Endothelial cell (in vitro differentiated cells): ENCODE data around the gene PTGIR. TPM values are rescaled to one million over a fixed set of nuclear protein-coding genes. Genes with fewer than 3 reads are reported as not detected.

Experiments used
- DNase-seq: peaks from one replicate; pipeline ENCODE4 v3.0.0; 2021; ENCODE audit warnings: low spot score
- H3K27ac Mint-ChIP-seq: one replicate; pipeline ENCODE4 v1.8.0; 2021; ENCODE audit warnings: mixed read lengths, inconsistent platforms; ENCODE audit not compliant: unreplicated experiment
- H3K27me3 Mint-ChIP-seq: one replicate; pipeline ENCODE4 v1.8.0; 2021; ENCODE audit warnings: mild to moderate bottlenecking, moderate library complexity, mixed read lengths, inconsistent platforms; ENCODE audit not compliant: unreplicated experiment
- H3K36me3 Mint-ChIP-seq: one replicate; pipeline ENCODE4 v1.8.0; 2021; ENCODE audit warnings: mild to moderate bottlenecking, low read depth, mixed read lengths, inconsistent platforms; ENCODE audit not compliant: unreplicated experiment
- H3K4me1 Mint-ChIP-seq: one replicate; pipeline ENCODE4 v1.8.0; 2021; ENCODE audit warnings: mild to moderate bottlenecking, mixed read lengths, inconsistent platforms; ENCODE audit not compliant: unreplicated experiment
- H3K4me3 Mint-ChIP-seq: one replicate; pipeline ENCODE4 v1.8.0; 2021; ENCODE audit warnings: mild to moderate bottlenecking, mixed read lengths, inconsistent platforms; ENCODE audit not compliant: unreplicated experiment
- H3K9me3 Mint-ChIP-seq: one replicate; pipeline ENCODE4 v1.8.0; 2021; ENCODE audit warnings: mixed read lengths, inconsistent platforms; ENCODE audit not compliant: unreplicated experiment
- total RNA-seq: library from RNA; stranded (reverse); fragmentation: NEBNext Ultra II Directional; extraction: Animal tissue kit (Norgen Biotek cat#: 25700); gene quantifications from one replicate; pipeline ENCODE4 v1.2.1, GENCODE V29; 2021; ENCODE audit not compliant: unreplicated experiment
- TF ChIP-seq, protein P1 (sequence below): fragments of 200-600 bp; sonication (generic); IDR thresholded peaks from one replicate; pipeline ENCODE4 v1.5.0; 2021; ENCODE audit warnings: antibody characterized with exemption; ENCODE audit not compliant: unreplicated experiment

PTGIR gene
- total RNA-seq, 1 donor from 2014 or later = not detected

DNA sequence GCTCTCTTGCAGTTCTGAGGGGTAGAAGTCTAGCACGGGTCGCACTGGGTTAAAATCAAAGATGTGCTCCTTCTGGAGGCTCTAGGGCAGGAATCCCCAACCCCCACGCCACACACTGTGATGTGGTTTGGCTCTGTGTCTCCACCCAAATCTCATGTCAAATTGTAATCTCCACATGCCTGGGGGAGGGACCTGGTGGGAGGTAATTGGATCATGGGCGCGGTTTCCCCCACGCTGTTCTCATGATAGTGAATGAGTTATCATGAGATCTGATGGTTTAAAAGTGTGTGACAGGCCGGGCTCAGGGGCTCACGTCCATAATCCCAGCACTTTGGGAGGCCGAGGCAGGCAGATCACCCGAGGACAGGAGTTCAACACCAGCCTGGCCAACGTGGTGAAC, 50.4 kb downstream of the PTGIR start:
- peaks cover 31% of the 10 kb centered on the region for H3K4me1 Mint-ChIP-seq
- H3K27ac Mint-ChIP-seq = no peak overlapping the region
- TF ChIP-seq, protein P1, sequence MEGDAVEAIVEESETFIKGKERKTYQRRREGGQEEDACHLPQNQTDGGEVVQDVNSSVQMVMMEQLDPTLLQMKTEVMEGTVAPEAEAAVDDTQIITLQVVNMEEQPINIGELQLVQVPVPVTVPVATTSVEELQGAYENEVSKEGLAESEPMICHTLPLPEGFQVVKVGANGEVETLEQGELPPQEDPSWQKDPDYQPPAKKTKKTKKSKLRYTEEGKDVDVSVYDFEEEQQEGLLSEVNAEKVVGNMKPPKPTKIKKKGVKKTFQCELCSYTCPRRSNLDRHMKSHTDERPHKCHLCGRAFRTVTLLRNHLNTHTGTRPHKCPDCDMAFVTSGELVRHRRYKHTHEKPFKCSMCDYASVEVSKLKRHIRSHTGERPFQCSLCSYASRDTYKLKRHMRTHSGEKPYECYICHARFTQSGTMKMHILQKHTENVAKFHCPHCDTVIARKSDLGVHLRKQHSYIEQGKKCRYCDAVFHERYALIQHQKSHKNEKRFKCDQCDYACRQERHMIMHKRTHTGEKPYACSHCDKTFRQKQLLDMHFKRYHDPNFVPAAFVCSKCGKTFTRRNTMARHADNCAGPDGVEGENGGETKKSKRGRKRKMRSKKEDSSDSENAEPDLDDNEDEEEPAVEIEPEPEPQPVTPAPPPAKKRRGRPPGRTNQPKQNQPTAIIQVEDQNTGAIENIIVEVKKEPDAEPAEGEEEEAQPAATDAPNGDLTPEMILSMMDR = no peak
- peaks cover 6% of the 10 kb centered on the region for H3K27me3 Mint-ChIP-seq
- H3K9me3 Mint-ChIP-seq = no peaks in the 10 kb centered on the region
- H3K4me3 Mint-ChIP-seq = no peak overlapping the region
- DNase-seq = no peak
- peaks cover 7% of the 10 kb centered on the region for H3K36me3 Mint-ChIP-seq

DNA sequence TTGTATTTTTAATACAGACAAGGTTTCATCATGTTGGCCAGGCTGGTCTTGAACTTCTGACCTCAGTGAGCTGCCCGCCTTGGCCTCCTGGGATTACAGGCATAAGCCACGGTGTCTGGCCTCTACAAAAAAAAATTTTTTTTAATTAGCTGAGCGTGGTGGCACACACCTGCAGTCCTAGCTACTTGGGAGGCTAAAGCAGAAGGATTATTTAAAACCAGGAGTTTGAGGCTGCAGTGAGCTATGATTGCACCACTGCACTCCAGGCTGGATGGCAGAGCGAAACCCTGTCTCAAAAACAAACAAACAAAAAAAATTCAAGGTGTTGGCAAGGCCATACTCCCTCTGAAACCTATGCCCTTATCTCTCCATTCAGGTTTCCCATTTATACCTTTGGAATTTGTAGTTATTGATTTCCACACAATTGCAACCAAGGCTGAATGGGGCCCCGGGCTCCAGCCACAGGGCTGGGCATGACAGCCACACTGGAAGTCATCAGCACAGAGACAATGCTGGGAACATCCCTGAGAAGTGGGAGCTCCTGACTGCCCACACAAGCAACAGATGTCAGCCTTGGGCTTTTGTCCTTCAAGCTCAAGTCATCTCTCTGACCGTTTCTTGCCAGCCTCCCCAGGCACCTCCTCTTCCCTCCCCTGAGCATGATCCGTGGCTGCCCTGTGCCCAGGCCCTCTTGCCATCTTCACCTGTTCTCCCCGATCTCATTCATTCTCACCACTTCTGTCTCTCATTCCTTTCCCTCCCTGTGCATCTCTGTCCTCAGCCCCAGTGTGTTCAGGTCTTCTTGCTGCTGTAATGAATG, 51.0 kb downstream of the PTGIR start:
- H3K27ac Mint-ChIP-seq = no peak overlapping the region
- DNase-seq = no peak
- H3K27me3 Mint-ChIP-seq = peaks cover 6% of the 10 kb centered on the region
- TF ChIP-seq, protein P1 = no peak
- peaks cover 7% of the 10 kb centered on the region for H3K36me3 Mint-ChIP-seq
- no peak overlapping the region for H3K4me3 Mint-ChIP-seq
- no peaks in the 10 kb centered on the region for H3K9me3 Mint-ChIP-seq
- H3K4me1 Mint-ChIP-seq = peaks cover 31% of the 10 kb centered on the region

DNA sequence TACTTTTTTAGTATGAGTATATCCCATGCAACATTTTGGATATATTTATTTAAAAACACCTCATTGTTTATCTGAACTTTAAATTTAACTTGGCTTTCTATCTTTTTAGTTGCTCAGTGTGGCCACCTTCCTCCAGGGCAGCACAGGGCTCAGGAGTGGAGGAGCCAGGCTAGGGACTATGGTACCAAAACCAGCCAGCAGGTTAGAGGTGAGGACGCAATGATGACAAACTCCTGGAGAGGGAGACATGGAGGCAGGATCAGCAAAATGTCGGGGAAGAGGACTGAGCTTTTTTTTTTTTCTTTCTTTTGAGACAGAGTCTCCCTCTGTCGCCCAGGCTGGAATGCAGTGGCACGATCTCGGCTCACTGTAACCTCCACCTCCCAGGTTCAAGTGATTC, 53.4 kb downstream of the PTGIR start:
- TF ChIP-seq, protein P1 = no peak
- peak; percentile 35 for DNase-seq
- no peak overlapping the region for H3K27ac Mint-ChIP-seq
- H3K36me3 Mint-ChIP-seq = peaks cover 7% of the 10 kb centered on the region
- H3K9me3 Mint-ChIP-seq = no peaks in the 10 kb centered on the region
- H3K27me3 Mint-ChIP-seq = peaks cover 6% of the 10 kb centered on the region
- H3K4me1 Mint-ChIP-seq = peaks cover 19% of the 10 kb centered on the region
- H3K4me3 Mint-ChIP-seq = no peak overlapping the region

Other genes with a start within 250 kb of the PTGIR start
- gene CCDC8, start 211.5 kb downstream of the PTGIR start, total RNA-seq = 13.3 TPM
- gene PNMA8C, start 196.2 kb downstream of the PTGIR start, total RNA-seq = 0.41 TPM
- 12.4 TPM for gene PNMA8A, start 153.5 kb downstream of the PTGIR start, total RNA-seq
- 1.3 TPM for gene PNMA8B, start 129.2 kb downstream of the PTGIR start, total RNA-seq
- 564 TPM for gene CALM3, start 23.8 kb downstream of the PTGIR start, total RNA-seq
- not detected for gene GNG8, start 11.1 kb upstream of the PTGIR start, total RNA-seq
- gene DACT3, start 36.1 kb upstream of the PTGIR start, total RNA-seq = 1.1 TPM
- gene PRKD2, start 92.0 kb upstream of the PTGIR start, total RNA-seq = 132 TPM
- 22.7 TPM for gene FKRP, start 121.0 kb upstream of the PTGIR start, total RNA-seq
- gene STRN4, start 121.4 kb upstream of the PTGIR start, total RNA-seq = 111 TPM
- gene SLC1A5, start 163.5 kb upstream of the PTGIR start, total RNA-seq = 62.6 TPM
- 381 TPM for gene AP2S1, start 225.8 kb upstream of the PTGIR start, total RNA-seq
- gene ARHGAP35, start 235.9 kb upstream of the PTGIR start, total RNA-seq = 71.1 TPM